ENCODE results near the gene LAMA5. TPM values are rescaled to one million over a fixed set of nuclear protein-coding genes. Genes with fewer than 3 reads are reported as not detected.
"Not testable (repeated sequence)": the region's sequence is repeated elsewhere in the genome, so short reads cannot be mapped to it uniquely, and the experiment has no call there.

The LAMA5 gene
- polyA plus RNA-seq, 3 donors: 158 to 190 (median 164) TPM

DNA sequence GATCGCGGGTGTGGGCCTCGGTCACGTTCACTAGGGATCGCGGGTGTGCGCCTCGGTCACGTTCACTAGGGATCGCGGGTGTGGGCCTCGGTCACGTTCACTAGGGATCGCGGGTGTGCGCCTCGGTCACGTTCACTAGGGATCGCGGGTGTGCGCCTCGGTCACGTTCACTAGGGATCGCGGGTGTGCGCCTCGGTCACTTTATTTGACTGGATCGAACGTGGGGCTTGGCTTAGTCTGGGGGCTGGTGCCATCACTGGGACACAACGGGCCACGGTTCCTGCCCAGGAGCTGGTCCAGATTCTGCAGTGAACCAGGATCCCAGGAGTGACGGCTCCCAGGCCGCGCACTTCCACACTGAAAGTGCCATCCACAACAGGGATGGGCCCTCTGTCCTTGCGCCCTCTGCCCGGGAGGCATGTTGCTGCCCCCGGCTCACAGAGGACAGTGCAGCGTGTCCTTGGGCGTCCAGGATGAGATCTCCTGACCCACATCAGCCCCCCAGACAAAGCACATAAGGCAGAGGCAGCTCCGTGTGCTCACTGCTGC, 6.6 kb upstream of the LAMA5 start:
- not testable (repeated sequence) for DNase-seq

GRCh38 chr20:62372042-62372993, 5.2 kb upstream of the LAMA5 start:
- DNase-seq: no peak

DNA sequence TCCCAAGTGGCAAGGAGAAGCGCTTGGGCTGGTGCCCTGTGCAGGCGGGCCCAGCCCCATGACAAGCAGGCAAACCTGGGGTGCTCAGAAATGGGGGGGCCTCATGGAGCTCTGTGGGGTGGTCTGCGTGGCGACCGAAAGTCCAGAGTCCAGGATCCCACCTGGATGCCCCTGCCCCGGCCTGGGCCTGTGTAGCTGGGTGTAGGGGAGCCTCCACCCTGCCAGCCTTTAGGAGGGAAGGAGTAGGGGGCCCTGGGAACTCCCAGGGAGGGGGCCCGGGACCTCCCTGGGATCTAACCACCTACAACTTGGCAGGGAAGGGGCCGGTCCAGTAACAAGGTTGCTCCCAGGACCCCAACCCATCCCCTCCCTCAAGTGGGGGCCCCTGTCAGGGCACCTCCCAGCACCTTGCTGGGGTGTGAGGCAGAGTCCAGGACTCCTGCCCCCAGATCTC, 4.5 kb upstream of the LAMA5 start:
- DNase-seq: no peak

DNA sequence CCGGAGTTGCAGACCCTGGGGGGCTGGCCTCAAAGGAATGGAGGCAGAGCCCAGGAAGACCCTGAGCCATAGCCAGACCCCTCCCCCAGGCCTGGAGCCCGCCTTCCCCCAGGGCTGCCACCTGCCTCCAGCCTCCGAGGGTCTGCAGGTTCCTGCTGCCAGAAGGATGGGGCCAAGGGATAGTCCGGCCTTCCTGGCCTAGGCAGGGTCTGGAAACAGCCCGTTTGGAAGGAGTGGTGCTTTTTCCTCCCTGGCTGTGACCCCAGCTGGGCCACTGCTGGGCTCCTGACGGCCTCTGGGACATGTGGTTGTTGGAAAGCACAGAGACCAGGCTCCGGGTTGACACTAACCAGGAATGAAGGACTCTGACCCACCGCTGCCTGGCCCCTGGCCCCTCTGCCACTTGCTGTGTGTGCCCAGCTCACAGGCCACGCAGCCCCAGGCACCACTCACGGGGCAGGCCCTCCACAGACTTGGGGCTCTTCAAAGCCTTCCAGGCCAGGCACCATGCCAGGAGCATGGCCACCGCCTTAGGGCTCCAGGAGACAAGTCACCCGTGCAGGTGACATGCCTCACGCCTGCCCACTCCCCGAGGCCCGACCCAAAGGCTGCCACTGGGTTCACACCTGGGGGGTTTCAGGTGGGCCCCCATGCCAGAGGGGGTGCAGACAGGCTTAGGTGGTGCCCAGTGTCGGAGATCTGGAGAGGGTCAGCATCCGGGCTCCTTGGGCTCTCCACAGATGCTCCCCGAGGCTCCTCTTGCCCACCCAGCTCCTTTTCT, 3.9 kb upstream of the LAMA5 start:
- no peak for DNase-seq

DNA sequence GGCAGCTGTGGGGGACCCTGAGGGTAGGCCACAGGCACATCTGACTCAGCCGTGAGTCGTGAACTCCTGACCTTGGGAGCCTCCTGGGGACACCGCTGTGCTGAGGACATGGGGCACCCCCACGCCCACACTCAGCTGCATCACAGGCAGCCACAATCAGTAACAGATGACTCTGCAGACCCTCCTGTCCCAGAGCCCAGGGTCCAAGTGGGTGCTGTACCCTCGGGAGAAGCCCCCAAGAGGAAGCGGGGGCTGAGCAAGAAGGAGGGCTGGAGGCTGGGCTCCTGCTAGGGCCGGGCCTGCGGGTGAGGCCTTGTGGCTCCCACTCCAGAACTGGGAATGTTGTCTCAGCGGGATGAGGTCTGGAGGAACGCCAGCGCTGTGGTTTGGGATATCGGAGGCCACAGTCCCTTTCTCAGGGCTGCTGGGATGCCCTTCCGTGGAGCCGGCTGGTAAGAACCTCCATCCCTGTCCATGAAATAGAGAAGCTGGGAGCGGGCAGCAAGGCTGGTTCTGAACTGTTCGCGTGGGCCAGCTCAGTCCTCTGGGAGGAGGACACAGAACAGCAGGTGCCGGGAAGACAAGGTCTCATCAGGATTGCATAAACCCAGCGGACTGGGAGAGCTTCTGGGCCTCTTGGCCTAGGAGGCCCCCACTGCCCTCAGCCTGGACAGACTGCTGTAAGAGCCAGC, 3.1 kb upstream of the LAMA5 start:
- DNase-seq: no peak

- no peak for DNase-seq
Observed at GRCh38 chr20:62369815-62370114, 2.7 kb upstream of the LAMA5 start.

DNA sequence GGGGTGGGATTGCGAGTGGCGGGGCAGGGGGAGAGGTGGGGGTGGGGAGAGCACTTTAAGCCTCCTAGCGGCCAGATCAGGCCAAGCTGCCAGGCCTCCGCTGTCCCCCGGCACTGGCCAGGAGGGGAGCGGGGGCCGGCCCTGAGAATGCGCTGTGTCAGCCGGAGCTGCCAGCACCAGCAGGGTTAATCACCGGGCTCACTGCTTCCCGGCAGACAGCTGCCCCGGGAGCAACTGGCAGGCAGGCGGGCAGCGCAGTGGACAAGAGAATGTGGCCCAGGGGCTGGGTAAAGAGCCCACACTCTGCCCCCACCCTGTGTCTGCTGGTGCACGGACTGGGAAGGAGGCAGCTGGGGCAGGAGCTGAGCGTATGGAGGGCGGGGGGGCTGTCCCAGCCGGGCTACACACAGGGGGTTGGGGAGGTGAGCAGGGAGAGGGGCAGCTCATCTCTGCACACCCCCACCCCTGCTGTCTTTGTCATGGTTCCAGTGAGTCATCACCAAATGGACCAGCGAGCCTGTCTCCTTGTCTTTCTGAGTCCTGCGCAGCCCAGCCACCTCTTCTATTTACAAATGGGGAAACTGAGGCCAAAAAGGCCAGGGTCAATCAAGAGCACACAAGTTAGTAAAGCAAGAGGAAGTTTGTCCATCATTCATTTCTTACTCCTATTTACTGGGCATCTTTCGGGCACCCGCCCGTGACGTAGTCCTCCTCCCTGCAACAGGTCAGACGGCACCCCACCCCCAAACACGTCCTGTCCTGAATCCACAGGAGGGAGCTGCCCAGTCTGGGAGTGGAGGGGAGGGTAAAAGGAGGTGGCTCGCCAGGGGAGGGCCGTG, 2.1 kb upstream of the LAMA5 start:
- DNase-seq: no peak

DNA sequence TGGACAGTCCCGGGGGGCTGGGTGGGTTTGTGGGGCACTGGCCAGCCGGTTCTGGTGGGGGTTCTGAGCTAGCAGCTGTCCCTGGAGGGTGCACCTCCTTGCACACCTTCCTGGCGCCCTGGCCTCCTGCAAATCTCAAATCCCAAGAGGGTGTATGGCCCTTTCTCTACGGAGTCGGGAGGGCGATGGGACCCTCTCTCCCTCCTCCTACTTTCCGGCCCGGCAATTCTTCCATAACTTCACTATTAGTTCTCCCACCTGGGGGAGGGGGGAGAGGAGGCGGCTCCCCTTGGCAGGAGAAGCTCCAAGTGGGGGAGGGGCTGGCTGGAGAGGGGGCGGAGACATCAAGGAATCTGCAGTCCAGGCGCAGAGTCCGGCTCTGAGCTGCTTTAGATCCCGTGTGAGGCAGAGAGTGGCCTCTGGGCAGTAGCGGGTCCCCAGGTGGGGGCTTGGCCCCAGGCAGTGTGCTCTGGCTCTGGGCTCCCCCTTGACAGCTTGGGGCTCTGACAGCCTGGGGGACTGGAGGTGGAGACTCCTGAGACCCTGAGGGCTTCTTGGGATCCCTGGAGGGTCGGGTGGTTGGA, 1.4 kb upstream of the LAMA5 start:
- DNase-seq: no peak

- no peak for DNase-seq
Observed at GRCh38 chr20:62367633-62368391, 700 bp upstream of the LAMA5 start.

GRCh38 chr20:62366370-62367135, 559 bp downstream of the LAMA5 start:
- no peak for DNase-seq

- no peak for DNase-seq
Observed at GRCh38 chr20:62365814-62366369, 1.2 kb downstream of the LAMA5 start.

GRCh38 chr20:62364911-62365736, 2.0 kb downstream of the LAMA5 start:
- no peak for DNase-seq

DNA sequence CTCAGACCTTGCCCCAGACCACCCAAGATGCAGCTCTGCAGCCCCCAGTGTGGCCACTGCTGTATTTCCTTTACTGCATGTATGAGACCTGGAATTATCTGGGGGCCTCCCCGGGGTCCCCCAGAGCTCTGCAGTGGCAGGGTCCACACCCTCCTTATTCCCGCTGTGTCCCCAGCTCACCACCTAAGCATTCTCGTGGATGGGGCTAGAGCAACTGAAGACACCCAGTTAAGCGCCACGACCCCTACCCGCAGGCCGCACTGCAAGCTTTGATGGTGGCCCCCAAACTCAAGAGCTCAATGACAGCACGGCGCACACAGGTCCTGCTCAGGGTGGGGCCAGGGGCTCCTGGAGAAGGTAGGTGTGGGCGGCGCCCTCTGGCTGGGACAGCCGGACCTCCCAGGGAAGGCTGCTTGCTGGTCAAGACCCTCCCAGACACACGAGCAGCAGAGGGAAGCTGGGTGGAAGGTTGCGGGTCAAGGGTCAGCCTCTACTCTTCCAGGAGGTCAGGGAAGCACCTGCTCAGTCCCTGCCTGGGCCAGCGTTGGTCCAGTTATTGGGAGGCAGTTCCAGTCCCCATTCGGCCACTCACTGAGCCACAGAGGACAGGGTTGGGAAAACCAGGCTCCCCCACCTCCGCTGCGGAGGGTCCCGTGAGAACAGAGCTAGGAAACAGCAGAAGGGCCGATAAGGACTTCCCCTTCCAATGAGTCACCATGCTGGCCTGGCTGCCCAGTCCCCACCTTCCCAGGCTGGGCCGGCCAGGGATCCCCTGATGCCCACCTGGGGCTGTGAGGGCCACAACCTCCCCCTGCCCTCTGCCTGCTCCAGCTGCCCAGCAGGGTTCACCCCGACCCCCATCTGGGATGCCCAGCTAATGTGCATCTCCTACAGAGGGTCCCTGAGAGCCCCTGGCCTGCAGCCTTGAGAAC, 2.9 kb downstream of the LAMA5 start:
- no peak for DNase-seq

- DNase-seq: no peak
Observed at GRCh38 chr20:62362991-62363919, 3.9 kb downstream of the LAMA5 start.

DNA sequence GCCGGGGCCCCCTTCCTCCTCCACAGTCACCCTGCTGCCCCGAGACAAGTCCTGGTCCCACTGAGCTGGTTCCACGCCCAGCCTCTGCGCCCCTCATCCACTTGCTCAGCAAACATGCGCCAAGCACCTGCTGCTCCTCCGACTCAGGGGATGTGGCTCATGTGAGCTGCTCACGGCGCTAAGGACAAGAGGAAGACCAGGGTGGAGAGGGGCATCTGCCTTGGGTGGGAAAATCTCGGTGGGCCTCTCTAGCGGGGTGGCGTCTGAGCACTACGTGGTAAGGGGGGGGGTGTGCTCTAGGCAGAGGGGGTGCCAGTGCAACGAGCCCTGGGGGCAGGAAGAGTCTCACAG, 4.5 kb downstream of the LAMA5 start:
- no peak for DNase-seq

Data from renal pelvis (tissue), 4 donors.